Measurements from ENCODE around the gene FASTKD1.

Gene FASTKD1

DNA sequence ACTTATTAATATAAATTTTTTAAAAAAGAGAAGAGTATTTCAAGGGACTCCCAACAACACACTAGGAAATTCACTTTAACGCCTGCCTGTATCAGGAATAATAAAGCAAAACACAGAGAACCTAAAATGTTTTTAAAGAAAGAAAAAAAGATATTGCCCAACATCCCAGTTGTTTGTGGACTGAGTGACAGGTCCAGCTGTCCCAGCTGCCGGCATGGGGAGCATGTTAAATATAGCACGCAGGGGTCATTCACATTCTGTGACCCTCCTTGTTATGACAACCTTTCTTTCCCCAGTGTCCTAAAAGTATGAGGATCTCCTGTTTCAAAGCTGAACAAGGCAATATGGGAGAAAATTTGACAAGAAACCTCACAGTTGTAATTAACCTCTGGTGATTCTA is 59.7 kb downstream of the FASTKD1 start:
- Histone ChIP-seq H3K36me3 (ENCODE audit: insufficient read depth, low read length) (no peaks in the 10 kb centered on the region), H2AFZ (ENCODE audit: low read depth, low read length) (no peak overlapping the region), H3K9me3 (ENCODE audit: low read length) (no peaks in the 10 kb centered on the region), H3K4me3 (ENCODE audit: low read length) (no peak overlapping the region), H3K4me1 (ENCODE audit: insufficient read depth, low read length) (peaks cover 5% of the 10 kb centered on the region), H3K27me3 (ENCODE audit: insufficient read depth, low read length) (no peaks in the 10 kb centered on the region)

DNA sequence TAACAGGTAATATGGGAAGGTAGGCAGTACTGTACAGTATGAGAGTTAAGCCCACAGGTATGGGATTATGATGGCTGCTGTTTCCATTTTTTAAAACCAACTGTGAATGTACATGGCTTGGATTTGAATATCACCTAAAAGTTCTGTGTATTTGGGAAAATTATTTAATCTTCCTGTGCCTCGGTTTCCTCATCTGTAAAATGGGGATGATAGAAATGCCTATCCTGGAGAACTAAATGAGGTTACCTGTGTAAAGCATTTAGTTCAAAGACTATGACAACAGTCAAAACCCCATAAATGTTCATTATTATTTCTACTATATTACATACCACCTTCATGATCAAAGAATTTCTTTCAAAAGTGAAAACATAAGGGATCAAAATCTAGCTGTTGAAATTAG is 60.6 kb downstream of the FASTKD1 start:
- H3K9me3 ChIP-seq (ENCODE audit: low read length): no peaks in the 10 kb centered on the region
- no peak overlapping the region for H2AFZ ChIP-seq (ENCODE audit: low read depth, low read length)
- H3K4me3 ChIP-seq (ENCODE audit: low read length): no peak overlapping the region
- H3K36me3 ChIP-seq (ENCODE audit: insufficient read depth, low read length): no peaks in the 10 kb centered on the region
- H3K4me1 ChIP-seq (ENCODE audit: insufficient read depth, low read length): peaks cover 5% of the 10 kb centered on the region
- no peaks in the 10 kb centered on the region for H3K27me3 ChIP-seq (ENCODE audit: insufficient read depth, low read length)

GRCh38 chr2:169512525-169512924 is 61.1 kb downstream of the FASTKD1 start:
- H3K4me3 ChIP-seq (ENCODE audit: low read length): no peak overlapping the region
- no peak overlapping the region for H2AFZ ChIP-seq (ENCODE audit: low read depth, low read length)
- H3K27me3 ChIP-seq (ENCODE audit: insufficient read depth, low read length): no peaks in the 10 kb centered on the region
- H3K4me1 ChIP-seq (ENCODE audit: insufficient read depth, low read length): peaks cover 5% of the 10 kb centered on the region
- H3K36me3 ChIP-seq (ENCODE audit: insufficient read depth, low read length): no peaks in the 10 kb centered on the region
- H3K9me3 ChIP-seq (ENCODE audit: low read length): no peaks in the 10 kb centered on the region

DNA sequence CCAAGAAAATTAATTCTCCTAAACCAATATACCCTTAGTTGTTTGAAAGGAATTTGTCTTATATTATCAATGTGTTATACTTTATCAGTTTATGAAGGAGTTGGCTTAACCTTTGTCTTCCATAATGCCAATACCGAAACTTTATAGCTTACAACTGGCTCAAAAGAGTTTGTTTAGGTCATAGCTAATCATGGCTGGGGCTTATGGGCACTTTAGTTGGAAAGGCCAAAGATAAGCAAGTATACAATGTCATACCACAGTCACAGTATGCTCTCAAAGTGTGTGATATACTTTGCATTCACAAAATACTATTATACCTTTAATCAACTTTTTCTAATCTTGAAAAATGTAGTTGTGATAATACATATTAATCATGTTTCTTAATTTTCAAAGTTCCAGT is 61.8 kb downstream of the FASTKD1 start:
- Histone ChIP-seq H3K36me3 (ENCODE audit: insufficient read depth, low read length) (no peaks in the 10 kb centered on the region), H2AFZ (ENCODE audit: low read depth, low read length) (no peak overlapping the region), H3K9me3 (ENCODE audit: low read length) (no peaks in the 10 kb centered on the region), H3K4me3 (ENCODE audit: low read length) (no peak overlapping the region), H3K27me3 (ENCODE audit: insufficient read depth, low read length) (no peaks in the 10 kb centered on the region), H3K4me1 (ENCODE audit: insufficient read depth, low read length) (peaks cover 5% of the 10 kb centered on the region)

GRCh38 chr2:169510496-169510895 is 63.2 kb downstream of the FASTKD1 start:
- Histone ChIP-seq H3K4me3 (ENCODE audit: low read length) (no peak overlapping the region), H3K36me3 (ENCODE audit: insufficient read depth, low read length) (no peaks in the 10 kb centered on the region), H3K4me1 (ENCODE audit: insufficient read depth, low read length) (peaks cover 5% of the 10 kb centered on the region), H3K27me3 (ENCODE audit: insufficient read depth, low read length) (no peaks in the 10 kb centered on the region), H3K9me3 (ENCODE audit: low read length) (no peaks in the 10 kb centered on the region), H2AFZ (ENCODE audit: low read depth, low read length) (no peak overlapping the region)

- no peaks in the 10 kb centered on the region for H3K27me3 ChIP-seq (ENCODE audit: insufficient read depth, low read length)
- H3K36me3 ChIP-seq (ENCODE audit: insufficient read depth, low read length): no peaks in the 10 kb centered on the region
- H3K9me3 ChIP-seq (ENCODE audit: low read length): no peaks in the 10 kb centered on the region
- no peak overlapping the region for H3K4me3 ChIP-seq (ENCODE audit: low read length)
- H2AFZ ChIP-seq (ENCODE audit: low read depth, low read length): no peak overlapping the region
- H3K4me1 ChIP-seq (ENCODE audit: insufficient read depth, low read length): peaks cover 5% of the 10 kb centered on the region
Measured at GRCh38 chr2:169509955-169510354, 63.7 kb downstream of the FASTKD1 start.

GRCh38 chr2:169509298-169509885 is 64.3 kb downstream of the FASTKD1 start, which contains the start of gene KLHL41:
Gene KLHL41, plus strand, starts transcription at chr2:169509702. Its CDS starts 77 bp downstream, at chr2:169509779.
- H3K36me3 ChIP-seq (ENCODE audit: insufficient read depth, low read length): no peaks in the 10 kb centered on the region
- H3K9me3 ChIP-seq (ENCODE audit: low read length): no peaks in the 10 kb centered on the region
- peaks cover 5% of the 10 kb centered on the region for H3K4me1 ChIP-seq (ENCODE audit: insufficient read depth, low read length)
- no peak within 1 kb of the TSS for H3K4me3 ChIP-seq (ENCODE audit: low read length)
- no peak within 1 kb of the TSS for H2AFZ ChIP-seq (ENCODE audit: low read depth, low read length)
- no peaks in the 10 kb centered on the region for H3K27me3 ChIP-seq (ENCODE audit: insufficient read depth, low read length)

DNA sequence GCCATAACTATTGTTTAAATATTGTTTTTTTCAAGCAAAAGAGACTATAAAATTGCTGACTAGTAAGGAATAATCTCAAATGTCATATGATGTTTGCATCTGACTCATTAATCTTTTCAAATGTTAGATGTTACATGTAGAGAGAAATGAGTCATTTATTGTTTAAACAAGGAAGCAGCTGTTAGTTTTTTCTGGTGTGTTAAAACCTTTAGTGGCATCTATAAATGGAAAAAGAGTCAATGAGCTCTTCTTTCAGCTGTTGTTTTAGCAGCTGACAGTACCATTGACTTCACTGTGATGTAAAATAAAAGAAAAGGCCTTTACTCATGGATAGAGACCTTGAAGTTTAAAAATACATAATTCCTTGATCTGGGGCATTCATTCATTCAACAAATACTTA is 66.0 kb downstream of the FASTKD1 start:
- peaks cover 4% of the 10 kb centered on the region for H3K36me3 ChIP-seq (ENCODE audit: insufficient read depth, low read length)
- H3K27me3 ChIP-seq (ENCODE audit: insufficient read depth, low read length): no peaks in the 10 kb centered on the region
- no peaks in the 10 kb centered on the region for H3K9me3 ChIP-seq (ENCODE audit: low read length)
- no peak overlapping the region for H3K4me3 ChIP-seq (ENCODE audit: low read length)
- H2AFZ ChIP-seq (ENCODE audit: low read depth, low read length): no peak overlapping the region
- H3K4me1 ChIP-seq (ENCODE audit: insufficient read depth, low read length): no peaks in the 10 kb centered on the region

- H3K4me1 ChIP-seq (ENCODE audit: insufficient read depth, low read length): no peaks in the 10 kb centered on the region
- H2AFZ ChIP-seq (ENCODE audit: low read depth, low read length): no peak overlapping the region
- H3K9me3 ChIP-seq (ENCODE audit: low read length): no peaks in the 10 kb centered on the region
- H3K27me3 ChIP-seq (ENCODE audit: insufficient read depth, low read length): no peaks in the 10 kb centered on the region
- no peak overlapping the region for H3K4me3 ChIP-seq (ENCODE audit: low read length)
- H3K36me3 ChIP-seq (ENCODE audit: insufficient read depth, low read length): peaks cover 11% of the 10 kb centered on the region
Measured at GRCh38 chr2:169504651-169505050, 69.0 kb downstream of the FASTKD1 start.

GRCh38 chr2:169495310-169495928 is 78.2 kb downstream of the FASTKD1 start:
- Histone ChIP-seq H3K4me1 (ENCODE audit: insufficient read depth, low read length) (no peaks in the 10 kb centered on the region), H2AFZ (ENCODE audit: low read depth, low read length) (no peak overlapping the region), H3K4me3 (ENCODE audit: low read length) (no peak overlapping the region), H3K27me3 (ENCODE audit: insufficient read depth, low read length) (no peaks in the 10 kb centered on the region), H3K36me3 (ENCODE audit: insufficient read depth, low read length) (peaks cover 15% of the 10 kb centered on the region), H3K9me3 (ENCODE audit: low read length) (peaks cover 4% of the 10 kb centered on the region)

GRCh38 chr2:169493360-169493759 is 80.3 kb downstream of the FASTKD1 start:
- H3K36me3 ChIP-seq (ENCODE audit: insufficient read depth, low read length): peaks cover 8% of the 10 kb centered on the region
- no peak overlapping the region for H3K4me3 ChIP-seq (ENCODE audit: low read length)
- no peaks in the 10 kb centered on the region for H3K27me3 ChIP-seq (ENCODE audit: insufficient read depth, low read length)
- H3K9me3 ChIP-seq (ENCODE audit: low read length): peaks cover 4% of the 10 kb centered on the region
- no peaks in the 10 kb centered on the region for H3K4me1 ChIP-seq (ENCODE audit: insufficient read depth, low read length)
- H2AFZ ChIP-seq (ENCODE audit: low read depth, low read length): no peak overlapping the region

GRCh38 chr2:169491378-169491777 is 82.3 kb downstream of the FASTKD1 start:
- Histone ChIP-seq H3K4me1 (ENCODE audit: insufficient read depth, low read length) (no peaks in the 10 kb centered on the region), H3K36me3 (ENCODE audit: insufficient read depth, low read length) (peaks cover 9% of the 10 kb centered on the region), H3K9me3 (ENCODE audit: low read length) (peaks cover 4% of the 10 kb centered on the region), H3K4me3 (ENCODE audit: low read length) (no peak overlapping the region), H3K27me3 (ENCODE audit: insufficient read depth, low read length) (no peaks in the 10 kb centered on the region), H2AFZ (ENCODE audit: low read depth, low read length) (no peak overlapping the region)

GRCh38 chr2:169490834-169491233 is 82.8 kb downstream of the FASTKD1 start:
- H3K9me3 ChIP-seq (ENCODE audit: low read length): peaks cover 4% of the 10 kb centered on the region
- H3K36me3 ChIP-seq (ENCODE audit: insufficient read depth, low read length): peaks cover 10% of the 10 kb centered on the region
- H3K4me1 ChIP-seq (ENCODE audit: insufficient read depth, low read length): no peaks in the 10 kb centered on the region

DNA sequence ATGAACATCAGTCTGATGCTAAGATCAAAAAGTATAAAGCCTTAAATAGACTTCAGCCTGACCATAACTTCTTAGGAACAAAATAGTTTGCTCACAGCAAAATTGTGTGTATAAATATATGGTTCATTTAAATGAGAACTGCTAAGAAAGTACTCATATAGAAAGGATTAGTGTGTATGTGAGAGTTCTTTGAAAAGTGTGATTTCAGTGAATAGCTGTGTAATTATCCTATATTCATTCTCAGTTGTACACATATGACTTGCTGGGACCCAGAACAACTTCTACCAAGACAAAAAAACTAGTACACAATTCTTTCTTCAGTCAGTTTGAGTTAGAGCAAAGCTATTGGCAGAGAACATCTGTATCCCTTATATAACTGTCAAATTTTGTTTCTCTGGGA is 87.2 kb downstream of the FASTKD1 start:
- Histone ChIP-seq H3K9me3 (ENCODE audit: low read length) (peaks cover 4% of the 10 kb centered on the region), H3K4me3 (ENCODE audit: low read length) (no peak overlapping the region), H3K36me3 (ENCODE audit: insufficient read depth, low read length) (peaks cover 29% of the 10 kb centered on the region), H3K4me1 (ENCODE audit: insufficient read depth, low read length) (no peaks in the 10 kb centered on the region), H2AFZ (ENCODE audit: low read depth, low read length) (no peak overlapping the region), H3K27me3 (ENCODE audit: insufficient read depth, low read length) (no peaks in the 10 kb centered on the region)

More at GRCh38 chr2:169490834-169491233, 82.8 kb downstream of the FASTKD1 start:
- Histone ChIP-seq H3K4me3 (ENCODE audit: low read length) (no peak overlapping the region), H3K27me3 (ENCODE audit: insufficient read depth, low read length) (no peaks in the 10 kb centered on the region), H2AFZ (ENCODE audit: low read depth, low read length) (no peak overlapping the region)

All from neuron (in vitro differentiated cells).